ENCODE measurements around the gene TXNRD3. TPM values are rescaled to one million over a fixed set of nuclear protein-coding genes. Genes with fewer than 3 reads are reported as not detected.

Gene TXNRD3
- polyA plus RNA-seq, 1 experiment: 7.4 TPM

DNA sequence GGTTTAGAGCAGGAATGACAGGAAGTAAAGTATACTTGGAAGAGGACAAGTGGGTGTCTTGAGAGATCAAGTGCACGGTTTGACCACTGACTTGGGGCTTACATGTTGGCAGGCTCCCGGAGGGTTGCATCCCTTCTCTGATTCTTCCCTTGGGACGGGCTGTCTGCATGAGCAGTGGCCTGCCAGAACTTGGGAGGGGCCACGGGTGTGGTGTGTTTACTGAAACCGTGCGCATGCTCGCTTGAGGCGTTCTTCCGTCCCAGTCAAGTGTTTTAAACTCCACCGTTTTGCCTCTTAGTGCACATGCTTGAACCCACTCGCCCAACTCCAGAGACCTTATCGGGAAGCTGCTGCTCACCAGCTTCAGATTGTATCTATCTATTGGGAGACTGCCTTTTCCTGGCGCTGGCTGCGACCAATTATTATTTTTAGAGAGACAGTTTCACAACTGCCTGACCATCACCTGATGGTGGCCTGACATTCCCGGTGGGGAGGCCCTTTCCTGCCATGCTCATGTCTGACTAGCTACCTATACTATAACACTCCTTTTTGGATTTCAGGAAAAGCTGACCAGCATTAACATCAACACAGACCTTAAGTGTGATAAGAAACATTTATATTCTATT lies 81.3 kb downstream of the TXNRD3 start:
- H3K4me3 ChIP-seq (ENCODE audit: low read depth, low read length): no peak overlapping the region
- TF ChIP-seq, protein P1, sequence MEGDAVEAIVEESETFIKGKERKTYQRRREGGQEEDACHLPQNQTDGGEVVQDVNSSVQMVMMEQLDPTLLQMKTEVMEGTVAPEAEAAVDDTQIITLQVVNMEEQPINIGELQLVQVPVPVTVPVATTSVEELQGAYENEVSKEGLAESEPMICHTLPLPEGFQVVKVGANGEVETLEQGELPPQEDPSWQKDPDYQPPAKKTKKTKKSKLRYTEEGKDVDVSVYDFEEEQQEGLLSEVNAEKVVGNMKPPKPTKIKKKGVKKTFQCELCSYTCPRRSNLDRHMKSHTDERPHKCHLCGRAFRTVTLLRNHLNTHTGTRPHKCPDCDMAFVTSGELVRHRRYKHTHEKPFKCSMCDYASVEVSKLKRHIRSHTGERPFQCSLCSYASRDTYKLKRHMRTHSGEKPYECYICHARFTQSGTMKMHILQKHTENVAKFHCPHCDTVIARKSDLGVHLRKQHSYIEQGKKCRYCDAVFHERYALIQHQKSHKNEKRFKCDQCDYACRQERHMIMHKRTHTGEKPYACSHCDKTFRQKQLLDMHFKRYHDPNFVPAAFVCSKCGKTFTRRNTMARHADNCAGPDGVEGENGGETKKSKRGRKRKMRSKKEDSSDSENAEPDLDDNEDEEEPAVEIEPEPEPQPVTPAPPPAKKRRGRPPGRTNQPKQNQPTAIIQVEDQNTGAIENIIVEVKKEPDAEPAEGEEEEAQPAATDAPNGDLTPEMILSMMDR (IDR thresholded peaks at IDR 0.05; ENCODE audit: low read depth, low read length): no peak
- ChIA-PET POLR2A (no interaction called here), CTCF (no interaction called here)
- H3K9me3 ChIP-seq (ENCODE audit: control insufficient read depth, insufficient read depth, low read length): no peaks in the 10 kb centered on the region
- peaks cover 19% of the 10 kb centered on the region for H3K27me3 ChIP-seq (ENCODE audit: control insufficient read depth, insufficient read depth, low read length)
- H3K27ac ChIP-seq (ENCODE audit: low read depth, low read length): no peak overlapping the region
- DNase-seq (ENCODE audit: low read depth, low spot score): no peak

DNA sequence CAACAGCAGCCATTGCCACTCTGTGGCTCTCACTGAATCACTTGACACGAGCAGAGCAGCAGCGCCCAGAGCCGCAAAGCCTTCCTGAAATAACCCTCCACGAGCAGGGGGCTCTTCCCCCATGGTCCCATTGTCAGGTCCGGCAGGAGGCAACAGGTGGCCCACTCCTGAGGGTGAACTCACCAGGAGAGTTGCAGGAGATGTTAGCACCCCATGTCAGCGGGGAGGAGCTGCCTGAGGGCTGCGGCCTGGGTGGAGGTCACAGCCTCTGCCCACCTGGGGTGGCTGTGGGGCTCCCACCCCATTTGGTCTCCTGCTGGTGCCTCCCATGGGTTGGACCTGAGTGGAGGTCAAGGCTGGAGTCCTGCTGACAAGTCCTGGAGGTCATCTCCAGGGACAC lies 83.8 kb downstream of the TXNRD3 start:
- ChIA-PET CTCF (no interaction called here), POLR2A (no interaction called here)
- DNase-seq (ENCODE audit: low read depth, low spot score): no peak
- Histone ChIP-seq H3K27me3 (ENCODE audit: control insufficient read depth, insufficient read depth, low read length) (peaks cover 22% of the 10 kb centered on the region), H3K4me3 (ENCODE audit: low read depth, low read length) (no peak overlapping the region), H3K9me3 (ENCODE audit: control insufficient read depth, insufficient read depth, low read length) (no peaks in the 10 kb centered on the region), H3K27ac (ENCODE audit: low read depth, low read length) (no peak overlapping the region)
- TF ChIP-seq, protein P1 (IDR thresholded peaks at IDR 0.05; ENCODE audit: low read depth, low read length): no peak

DNA sequence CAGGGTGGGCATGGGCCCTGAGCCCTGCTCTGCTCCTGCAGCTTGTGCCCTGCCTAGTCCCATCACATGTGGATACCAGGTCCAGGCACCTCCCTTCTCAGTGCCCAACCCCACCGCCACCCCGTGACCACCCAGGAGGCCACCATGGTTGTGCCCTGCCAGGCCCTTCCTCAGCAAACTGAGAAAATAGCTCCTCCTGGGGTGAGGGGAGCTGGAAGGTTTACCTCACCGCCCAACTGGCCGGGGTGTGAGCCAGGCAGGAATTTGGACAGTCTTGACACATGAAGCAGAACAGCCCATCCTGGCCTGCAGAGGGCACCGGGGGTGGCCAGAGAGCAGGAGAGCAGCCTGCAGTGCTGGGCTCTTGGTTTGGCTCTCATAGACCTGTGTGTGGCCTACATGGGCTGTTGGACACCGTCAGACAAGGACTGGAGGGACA lies 84.8 kb downstream of the TXNRD3 start:
- ChIA-PET POLR2A (no interaction called here), CTCF (no interaction called here)
- Histone ChIP-seq H3K27ac (ENCODE audit: low read depth, low read length) (no peak overlapping the region), H3K4me3 (ENCODE audit: low read depth, low read length) (no peak overlapping the region), H3K9me3 (ENCODE audit: control insufficient read depth, insufficient read depth, low read length) (no peaks in the 10 kb centered on the region), H3K27me3 (ENCODE audit: control insufficient read depth, insufficient read depth, low read length) (peaks cover 25% of the 10 kb centered on the region)
- no peak for DNase-seq (ENCODE audit: low read depth, low spot score)
- TF ChIP-seq, protein P1 (IDR thresholded peaks at IDR 0.05; ENCODE audit: low read depth, low read length): no peak

DNA sequence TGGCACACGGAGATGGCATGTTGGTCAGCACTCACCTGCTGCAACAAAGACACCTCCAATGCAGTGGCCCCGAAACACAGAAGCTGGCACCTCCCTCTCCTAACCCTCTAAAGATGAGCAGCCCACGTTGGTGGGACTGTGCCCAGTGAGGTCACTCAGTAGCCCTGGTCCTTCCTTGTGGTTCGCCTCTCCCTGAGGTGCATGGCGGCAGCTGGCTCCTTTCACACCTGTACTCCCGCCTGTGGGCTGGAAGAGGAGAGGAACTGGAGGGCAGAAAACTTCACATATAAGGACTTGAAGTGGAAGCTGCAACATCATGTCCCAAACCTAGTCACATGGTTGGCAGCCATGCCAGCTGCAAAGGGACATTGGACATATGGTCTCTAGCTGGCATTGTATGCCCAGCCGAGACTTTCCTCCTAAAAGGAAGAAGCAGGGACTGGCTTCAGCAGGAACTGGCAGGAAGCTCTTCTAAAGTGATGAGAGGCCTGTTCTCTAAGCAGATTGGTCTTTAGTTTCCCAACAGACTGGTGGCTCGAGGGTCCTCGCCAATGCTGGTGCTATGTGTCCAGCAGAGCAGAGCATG lies 85.4 kb downstream of the TXNRD3 start:
- H3K27me3 ChIP-seq (ENCODE audit: control insufficient read depth, insufficient read depth, low read length): peaks cover 27% of the 10 kb centered on the region
- H3K4me3 ChIP-seq (ENCODE audit: low read depth, low read length): no peak overlapping the region
- H3K27ac ChIP-seq (ENCODE audit: low read depth, low read length): no peak overlapping the region
- CTCF ChIA-PET: no interaction called here
- POLR2A ChIA-PET: no interaction called here
- H3K9me3 ChIP-seq (ENCODE audit: control insufficient read depth, insufficient read depth, low read length): no peaks in the 10 kb centered on the region
- TF ChIP-seq, protein P1 (IDR thresholded peaks at IDR 0.05; ENCODE audit: low read depth, low read length): no peak
- no peak for DNase-seq (ENCODE audit: low read depth, low spot score)

DNA sequence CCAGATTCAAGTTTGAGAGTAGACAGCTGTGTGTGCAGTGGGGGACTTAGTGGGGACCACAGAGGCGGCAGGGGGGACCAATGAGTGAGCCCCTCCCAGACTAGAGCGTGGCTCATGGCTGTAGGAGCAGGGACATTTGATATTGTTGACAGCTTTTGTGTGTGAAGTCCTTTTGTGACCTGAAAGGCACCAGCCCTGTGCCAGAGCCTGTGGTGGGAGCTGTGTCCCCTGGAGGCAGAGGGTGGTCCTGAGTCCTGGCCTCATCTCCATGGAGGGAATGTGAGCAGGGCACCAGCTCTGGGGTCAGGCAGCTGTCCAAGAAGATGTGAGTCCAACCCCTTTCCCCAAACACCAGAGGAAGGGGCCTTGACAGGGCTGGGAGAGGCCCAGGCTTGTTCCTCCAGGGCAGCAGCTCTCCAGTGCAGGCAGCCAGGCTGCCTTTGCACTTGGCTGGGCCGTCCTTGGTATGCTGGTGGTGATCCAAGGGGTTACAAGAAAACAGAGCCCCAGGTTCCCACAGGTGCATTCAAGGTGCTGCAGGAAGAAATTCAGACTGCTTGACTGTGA lies 86.1 kb downstream of the TXNRD3 start:
- no peaks in the 10 kb centered on the region for H3K9me3 ChIP-seq (ENCODE audit: control insufficient read depth, insufficient read depth, low read length)
- peaks cover 27% of the 10 kb centered on the region for H3K27me3 ChIP-seq (ENCODE audit: control insufficient read depth, insufficient read depth, low read length)
- no peak overlapping the region for H3K4me3 ChIP-seq (ENCODE audit: low read depth, low read length)
- TF ChIP-seq, protein P1 (IDR thresholded peaks at IDR 0.05; ENCODE audit: low read depth, low read length): no peak
- no peak for DNase-seq (ENCODE audit: low read depth, low spot score)
- POLR2A ChIA-PET: no interaction called here
- CTCF ChIA-PET: no interaction called here
- no peak overlapping the region for H3K27ac ChIP-seq (ENCODE audit: low read depth, low read length)

All from AG04450 (cell line).